Measurements from ENCODE around the gene FGFRL1.

FGFRL1 gene

GRCh38 chr4:986879-987623, 24.4 kb upstream of the FGFRL1 start, which contains the start of gene IDUA:
Gene IDUA (plus strand): TSS chr4:987044. CDS start chr4:987085, 41 bp downstream.
- H3K4me3 ChIP-seq (ENCODE audit: low read depth, low read length): peak within 1 kb of the TSS; percentile 53
- DNase-seq (ENCODE audit: low read depth): no peak
- TF ChIP-seq, protein P1, sequence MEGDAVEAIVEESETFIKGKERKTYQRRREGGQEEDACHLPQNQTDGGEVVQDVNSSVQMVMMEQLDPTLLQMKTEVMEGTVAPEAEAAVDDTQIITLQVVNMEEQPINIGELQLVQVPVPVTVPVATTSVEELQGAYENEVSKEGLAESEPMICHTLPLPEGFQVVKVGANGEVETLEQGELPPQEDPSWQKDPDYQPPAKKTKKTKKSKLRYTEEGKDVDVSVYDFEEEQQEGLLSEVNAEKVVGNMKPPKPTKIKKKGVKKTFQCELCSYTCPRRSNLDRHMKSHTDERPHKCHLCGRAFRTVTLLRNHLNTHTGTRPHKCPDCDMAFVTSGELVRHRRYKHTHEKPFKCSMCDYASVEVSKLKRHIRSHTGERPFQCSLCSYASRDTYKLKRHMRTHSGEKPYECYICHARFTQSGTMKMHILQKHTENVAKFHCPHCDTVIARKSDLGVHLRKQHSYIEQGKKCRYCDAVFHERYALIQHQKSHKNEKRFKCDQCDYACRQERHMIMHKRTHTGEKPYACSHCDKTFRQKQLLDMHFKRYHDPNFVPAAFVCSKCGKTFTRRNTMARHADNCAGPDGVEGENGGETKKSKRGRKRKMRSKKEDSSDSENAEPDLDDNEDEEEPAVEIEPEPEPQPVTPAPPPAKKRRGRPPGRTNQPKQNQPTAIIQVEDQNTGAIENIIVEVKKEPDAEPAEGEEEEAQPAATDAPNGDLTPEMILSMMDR (IDR thresholded peaks at IDR 0.05; ENCODE audit: low read depth, low read length, missing control alignments): peak; percentile 50

- no peak for DNase-seq (ENCODE audit: low read depth)
- peak overlapping the region; percentile 53 for H3K4me3 ChIP-seq (ENCODE audit: low read depth, low read length)
- TF ChIP-seq, protein P1 (IDR thresholded peaks at IDR 0.05; ENCODE audit: low read depth, low read length, missing control alignments): no peak
Measured at GRCh38 chr4:987624-988513, 23.6 kb upstream of the FGFRL1 start.

DNA sequence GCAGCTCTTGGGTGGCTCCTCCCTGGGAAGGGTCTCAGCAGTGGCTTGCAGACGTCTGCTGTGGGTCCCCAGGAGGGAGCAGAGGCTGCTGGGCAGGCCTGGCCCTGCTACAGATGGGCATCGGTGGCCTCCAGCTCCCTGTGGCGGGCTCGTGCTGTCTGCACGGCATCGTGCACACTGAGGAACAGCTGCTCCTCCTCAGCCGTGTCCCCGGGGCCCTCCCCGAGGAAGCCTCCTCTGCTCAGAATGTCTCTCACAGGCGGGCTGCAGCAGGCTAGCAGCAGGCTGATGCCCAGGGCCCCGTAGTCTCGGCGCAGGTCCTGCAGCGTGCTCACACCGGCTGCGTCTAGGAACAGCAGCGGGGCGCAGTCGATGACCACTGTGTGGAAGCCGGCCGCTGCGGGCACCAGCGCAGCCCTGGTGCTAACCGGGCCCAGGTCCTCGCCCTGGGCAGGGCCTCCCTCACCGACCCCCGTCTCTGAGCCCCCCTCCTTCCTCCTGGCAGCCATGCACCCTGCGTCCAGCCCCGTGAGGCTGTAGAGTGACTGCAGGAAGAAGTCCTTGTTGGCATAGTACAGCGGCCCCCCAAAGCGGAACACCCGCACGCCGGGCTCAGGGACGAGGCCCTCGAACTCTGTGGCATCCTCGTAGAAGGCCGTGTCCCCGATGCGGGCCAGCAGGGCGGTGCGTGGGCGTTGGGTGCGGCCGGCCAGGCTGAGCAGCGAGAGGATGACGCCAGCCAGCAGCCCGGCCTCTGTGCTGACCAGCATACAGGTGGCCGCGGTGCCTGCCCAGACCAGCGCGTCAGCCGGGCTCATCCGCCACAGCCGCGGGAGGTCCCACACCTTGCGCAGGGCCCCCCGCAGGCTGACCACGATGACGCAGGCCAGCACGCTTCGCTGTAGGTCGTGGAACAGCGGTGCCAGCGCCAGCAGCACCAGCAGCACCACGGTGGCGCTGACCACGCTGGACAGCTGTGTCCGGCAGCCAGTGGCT, 22.4 kb upstream of the FGFRL1 start:
- no peak for DNase-seq (ENCODE audit: low read depth)
- H3K4me3 ChIP-seq (ENCODE audit: low read depth, low read length): no peak overlapping the region
- TF ChIP-seq, protein P1 (IDR thresholded peaks at IDR 0.05; ENCODE audit: low read depth, low read length, missing control alignments): no peak

DNA sequence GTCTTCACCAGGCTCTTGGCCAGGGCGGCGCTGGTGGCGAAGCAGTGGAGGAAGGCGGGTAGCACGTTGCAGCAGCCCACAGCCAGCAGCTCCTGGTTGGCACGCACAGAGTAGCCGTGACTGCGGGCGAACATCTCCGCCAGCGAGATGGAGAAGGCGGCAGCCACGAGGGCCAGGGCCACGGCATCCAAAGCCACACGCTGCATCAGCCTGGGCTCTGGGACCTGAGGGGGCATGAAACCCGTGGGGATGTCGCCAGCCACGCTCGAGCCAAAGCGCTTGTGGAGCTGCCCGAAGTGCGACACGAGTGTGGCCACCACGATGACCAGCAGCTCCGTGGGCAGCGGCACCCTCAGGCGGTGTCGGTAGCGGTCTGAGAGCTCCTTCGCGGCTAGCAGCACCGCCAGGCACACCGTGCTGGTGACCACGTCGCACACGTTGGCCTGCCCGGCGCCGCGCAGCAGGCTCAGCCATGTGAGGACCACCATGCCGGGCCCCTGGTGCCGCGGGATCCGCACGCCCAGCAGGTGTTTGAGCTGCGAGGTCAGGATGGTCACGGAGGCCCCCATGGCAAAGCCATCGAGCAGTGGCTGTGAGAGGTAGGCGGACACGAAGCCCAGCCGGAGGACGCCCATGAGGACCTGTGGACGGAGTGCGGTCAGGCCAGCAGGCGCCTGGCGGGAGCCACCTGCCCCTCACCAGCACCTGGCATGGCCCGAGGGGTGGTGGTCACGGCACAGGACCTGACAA, 21.5 kb upstream of the FGFRL1 start:
- no peak overlapping the region for H3K4me3 ChIP-seq (ENCODE audit: low read depth, low read length)
- no peak for DNase-seq (ENCODE audit: low read depth)
- TF ChIP-seq, protein P1 (IDR thresholded peaks at IDR 0.05; ENCODE audit: low read depth, low read length, missing control alignments): no peak

- H3K4me3 ChIP-seq (ENCODE audit: low read depth, low read length): no peak overlapping the region
- DNase-seq (ENCODE audit: low read depth): no peak
- TF ChIP-seq, protein P1 (IDR thresholded peaks at IDR 0.05; ENCODE audit: low read depth, low read length, missing control alignments): no peak
Measured at GRCh38 chr4:990746-991367, 20.6 kb upstream of the FGFRL1 start.
